Prostate gland (tissue), 2 donors: ENCODE measurements around the gene SCEL.

Source experiments
- POLR2A ChIP-seq: fragments of 450-650 bp; IDR thresholded peaks from one replicate; pipeline ENCODE4 v1.6.1; 2016; ENCODE audit warnings: antibody characterized with exemption, mild to moderate bottlenecking
- POLR2AphosphoS5 ChIP-seq: sonication (generic); formaldehyde crosslinking; IDR thresholded peaks from one replicate; pipeline ENCODE4 v1.6.1; 2017; ENCODE audit warnings: antibody characterized with exemption
- TF ChIP-seq, protein P1 (sequence below), 4 experiments: fragments of 200-600 bp in 2 of 4; fragments of 450-650 bp in 2 of 4; sonication (generic) in 2 of 4; IDR thresholded peaks; 1 replicate in 3 of 4; 2 replicates in 1 of 4; pipeline ENCODE4 v1.5.1; 2016 to 2019; ENCODE audit warnings: antibody characterized with exemption in 4 of 4, mild to moderate bottlenecking in 2 of 4, moderate library complexity in 2 of 4

DNA sequence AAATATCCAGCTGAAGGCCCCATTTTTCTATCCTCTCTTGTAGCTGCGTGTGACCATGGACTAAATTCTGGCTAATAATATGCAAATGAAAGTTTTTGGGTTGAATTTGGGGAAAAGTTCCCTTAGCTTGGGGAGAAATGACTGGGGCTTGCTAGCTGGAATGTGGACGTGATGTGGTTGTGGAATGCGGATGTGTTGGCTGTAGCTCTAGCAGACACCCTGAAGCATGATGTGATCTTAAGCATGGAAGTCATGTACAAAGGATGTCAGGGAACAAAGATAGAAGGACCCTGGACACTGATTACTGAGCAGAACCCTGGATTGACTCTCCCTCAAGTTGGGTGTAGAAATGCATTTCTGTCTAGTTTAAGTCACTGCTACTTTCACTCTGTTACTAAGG is 25.4 kb upstream of the SCEL start:
- TF ChIP-seq, protein P1, sequence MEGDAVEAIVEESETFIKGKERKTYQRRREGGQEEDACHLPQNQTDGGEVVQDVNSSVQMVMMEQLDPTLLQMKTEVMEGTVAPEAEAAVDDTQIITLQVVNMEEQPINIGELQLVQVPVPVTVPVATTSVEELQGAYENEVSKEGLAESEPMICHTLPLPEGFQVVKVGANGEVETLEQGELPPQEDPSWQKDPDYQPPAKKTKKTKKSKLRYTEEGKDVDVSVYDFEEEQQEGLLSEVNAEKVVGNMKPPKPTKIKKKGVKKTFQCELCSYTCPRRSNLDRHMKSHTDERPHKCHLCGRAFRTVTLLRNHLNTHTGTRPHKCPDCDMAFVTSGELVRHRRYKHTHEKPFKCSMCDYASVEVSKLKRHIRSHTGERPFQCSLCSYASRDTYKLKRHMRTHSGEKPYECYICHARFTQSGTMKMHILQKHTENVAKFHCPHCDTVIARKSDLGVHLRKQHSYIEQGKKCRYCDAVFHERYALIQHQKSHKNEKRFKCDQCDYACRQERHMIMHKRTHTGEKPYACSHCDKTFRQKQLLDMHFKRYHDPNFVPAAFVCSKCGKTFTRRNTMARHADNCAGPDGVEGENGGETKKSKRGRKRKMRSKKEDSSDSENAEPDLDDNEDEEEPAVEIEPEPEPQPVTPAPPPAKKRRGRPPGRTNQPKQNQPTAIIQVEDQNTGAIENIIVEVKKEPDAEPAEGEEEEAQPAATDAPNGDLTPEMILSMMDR (IDR thresholded peaks at IDR 0.05): no peak
- TF ChIP-seq POLR2A: no peak
- no peak for TF ChIP-seq POLR2AphosphoS5
